ENCODE measurements around the gene PPP4R2. TPM values are rescaled to one million over a fixed set of nuclear protein-coding genes. Genes with fewer than 3 reads are reported as not detected.

The PPP4R2 gene
- total and polyA plus RNA-seq, 2 donors (not counting 3 experiments of a cell fraction or from before 2014, with no cell fraction given): 6.5 to 74.4 TPM

- peak overlapping the region; percentile 95 for H3K4me2 ChIP-seq (ENCODE audit: insufficient read depth, low read length)
- FAIRE-seq (peak; percentile 64), DNase-seq (ENCODE audit: low read depth, low spot score) (no peak)
- CTCF ChIA-PET: interaction anchor here (0.7 to 8.8 kb wide), 7 partner anchors 8 to 147 kb away, joined by 3 to 69 read pairs (median 6); no protein-coding TSS in a partner anchor
- peak overlapping the region; percentile 69 to 97 (median 74) for H3K4me3 ChIP-seq (replicated peaks in 1 of 3; ENCODE audit: insufficient read depth in 1 of 3, low read depth in 1 of 3, low read length in 3 of 3)
- H3K36me3 ChIP-seq (ENCODE audit: control insufficient read depth in 2 of 2, extremely low read depth in 1 of 2, insufficient read depth in 2 of 2, low read length in 2 of 2): peaks cover 0 to 9% of the 10 kb centered on the region in 2 experiments
- dilution Hi-C loops (cut with MboI; ENCODE audit: extremely low pct_ligation_motif_present, low sequenced_read_pairs) (no loop called here), intact Hi-C loops (cut with micrococcal nuclease) (loop anchor here (2.0 kb wide), 1 partner anchor 20 kb away; no protein-coding TSS in a partner anchor)
- H3K9me3 ChIP-seq (replicated peaks; ENCODE audit: control insufficient read depth, insufficient read depth, low read length): no peaks in the 10 kb centered on the region
- no peaks in the 10 kb centered on the region for H3K9me1 ChIP-seq (replicated peaks; ENCODE audit: control insufficient read depth, extremely low read depth, insufficient read depth, low read length)
- POLR2A ChIA-PET: no interaction called here
- peaks cover 65% of the 10 kb centered on the region for H3K79me2 ChIP-seq (ENCODE audit: control insufficient read depth, insufficient read depth, low read length)
- no peaks in the 10 kb centered on the region for H3K27me3 ChIP-seq (ENCODE audit: control insufficient read depth in 2 of 2, insufficient read depth in 2 of 2, low read length in 2 of 2)
- no TSS peak for BruUV-seq (replicated peaks)
- TF ChIP-seq POLR2A (IDR thresholded peaks at IDR 0.05; ENCODE audit: low read depth, low read length): no peak
- TF ChIP-seq FOS (IDR thresholded peaks at IDR 0.05; ENCODE audit: borderline replicate concordance, insufficient read depth, low read length): no peak
- no peak for TF ChIP-seq MAX (IDR thresholded peaks at IDR 0.05; ENCODE audit: insufficient read depth, insufficient read length)
- TF ChIP-seq MYC (IDR thresholded peaks at IDR 0.05; ENCODE audit: low read depth, low read length): no peak
- no peak for TF ChIP-seq CTCF (IDR thresholded peaks at IDR 0.05; ENCODE audit: extremely low read depth in 1 of 2, insufficient read depth in 1 of 2, low read depth in 1 of 2, low read length in 2 of 2)
- no peak for TF ChIP-seq GATA2 (IDR thresholded peaks at IDR 0.05; ENCODE audit: insufficient read depth, insufficient read length, low read depth, low read length)
- peaks cover 27% of the 10 kb centered on the region for H3K4me1 ChIP-seq (ENCODE audit: control insufficient read depth, extremely low read depth, insufficient read depth, low read length)
- peak overlapping the region; percentile 29 for H3K27ac ChIP-seq (ENCODE audit: insufficient read depth, low read depth, low read length)
- peaks cover 21% of the 10 kb centered on the region for H4K20me1 ChIP-seq (replicated peaks; ENCODE audit: control insufficient read depth, extremely low read depth, insufficient read depth, low read length)
- peak overlapping the region; percentile 98 for H3K9ac ChIP-seq (replicated peaks; ENCODE audit: extremely low read depth, insufficient read depth, low read length)
- no peak overlapping the region for H2AFZ ChIP-seq (ENCODE audit: low read depth, low read length)
These were observed 1.9 kb downstream of the PPP4R2 start for GRCh38 chr3:72998466-72998865.

Measured in endothelial cell of umbilical vein (primary cell).